GM10266 (cell line): ENCODE results near the gene SEMA3G.

Experiments used
- DNase-seq: peaks from one replicate; pipeline ENCODE4 v3.0.0; 2012; ENCODE audit errors: extremely low spot score
- TF ChIP-seq, protein P1 (sequence below): IDR thresholded peaks from 2 replicates; pipeline ENCODE4 v1.5.1; 2012; ENCODE audit warnings: mild to moderate bottlenecking, low read depth; ENCODE audit not compliant: control insufficient read depth, insufficient read depth; ENCODE audit errors: missing control alignments

The SEMA3G gene

GRCh38 chr3:52400275-52400793 lies 44.6 kb downstream of the SEMA3G start:
- DNase-seq = no peak
- TF ChIP-seq, protein P1, sequence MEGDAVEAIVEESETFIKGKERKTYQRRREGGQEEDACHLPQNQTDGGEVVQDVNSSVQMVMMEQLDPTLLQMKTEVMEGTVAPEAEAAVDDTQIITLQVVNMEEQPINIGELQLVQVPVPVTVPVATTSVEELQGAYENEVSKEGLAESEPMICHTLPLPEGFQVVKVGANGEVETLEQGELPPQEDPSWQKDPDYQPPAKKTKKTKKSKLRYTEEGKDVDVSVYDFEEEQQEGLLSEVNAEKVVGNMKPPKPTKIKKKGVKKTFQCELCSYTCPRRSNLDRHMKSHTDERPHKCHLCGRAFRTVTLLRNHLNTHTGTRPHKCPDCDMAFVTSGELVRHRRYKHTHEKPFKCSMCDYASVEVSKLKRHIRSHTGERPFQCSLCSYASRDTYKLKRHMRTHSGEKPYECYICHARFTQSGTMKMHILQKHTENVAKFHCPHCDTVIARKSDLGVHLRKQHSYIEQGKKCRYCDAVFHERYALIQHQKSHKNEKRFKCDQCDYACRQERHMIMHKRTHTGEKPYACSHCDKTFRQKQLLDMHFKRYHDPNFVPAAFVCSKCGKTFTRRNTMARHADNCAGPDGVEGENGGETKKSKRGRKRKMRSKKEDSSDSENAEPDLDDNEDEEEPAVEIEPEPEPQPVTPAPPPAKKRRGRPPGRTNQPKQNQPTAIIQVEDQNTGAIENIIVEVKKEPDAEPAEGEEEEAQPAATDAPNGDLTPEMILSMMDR = no peak

GRCh38 chr3:52399593-52399992 lies 45.3 kb downstream of the SEMA3G start:
- TF ChIP-seq, protein P1 = no peak
- DNase-seq = no peak

DNA sequence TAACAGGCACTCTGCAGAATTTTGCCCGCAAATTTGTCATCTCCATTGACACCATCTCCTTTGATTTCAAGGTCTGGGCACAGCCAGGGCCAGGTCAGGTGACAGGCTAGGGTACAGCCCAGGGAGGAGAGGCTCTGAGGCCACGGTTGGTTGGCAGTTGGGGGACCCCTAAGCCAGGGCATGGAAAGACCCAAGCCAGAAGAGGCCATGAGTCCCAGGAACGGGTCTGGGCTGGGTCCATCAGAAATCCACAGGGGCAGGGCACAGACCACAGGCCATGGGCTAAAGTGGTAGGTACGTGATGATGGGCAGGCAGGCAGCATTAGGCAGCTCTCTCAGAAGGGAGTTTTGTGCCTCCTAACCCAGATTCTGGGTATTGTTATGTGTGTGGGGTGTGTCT lies 45.8 kb downstream of the SEMA3G start:
- no peak for DNase-seq
- TF ChIP-seq, protein P1 = no peak

GRCh38 chr3:52398670-52399081 lies 46.2 kb downstream of the SEMA3G start:
- DNase-seq = no peak
- TF ChIP-seq, protein P1 = no peak

DNA sequence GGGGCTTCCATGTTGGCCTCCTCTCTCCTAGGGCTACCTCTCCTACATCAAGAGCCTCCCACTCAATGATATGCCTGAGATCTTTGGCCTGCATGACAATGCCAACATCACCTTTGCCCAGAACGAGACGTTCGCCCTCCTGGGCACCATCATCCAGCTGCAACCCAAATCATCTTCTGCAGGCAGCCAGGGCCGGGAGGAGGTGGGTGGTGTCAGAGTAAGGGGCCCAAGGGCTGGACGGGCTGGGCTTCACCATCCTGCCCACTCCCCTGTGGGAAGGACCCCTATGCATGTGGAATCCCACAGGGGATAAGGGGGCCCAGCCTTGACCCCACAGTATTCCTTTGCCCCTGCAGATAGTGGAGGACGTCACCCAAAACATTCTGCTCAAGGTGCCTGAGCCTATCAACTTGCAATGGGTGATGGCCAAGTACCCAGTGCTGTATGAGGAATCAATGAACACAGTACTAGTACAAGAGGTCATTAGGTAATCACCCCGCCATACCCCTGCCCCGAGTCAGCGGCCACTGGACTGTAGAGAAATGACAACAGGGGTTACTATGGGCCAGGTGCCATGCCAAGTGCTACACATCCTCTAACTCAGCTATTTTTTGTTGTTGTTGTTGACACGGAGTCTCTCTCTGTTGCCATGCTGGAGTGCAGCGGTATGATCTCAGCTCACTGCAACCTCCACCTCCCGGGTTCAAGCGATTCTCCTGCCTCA lies 47.1 kb downstream of the SEMA3G start:
- TF ChIP-seq, protein P1 = no peak
- DNase-seq = no peak

GRCh38 chr3:52396907-52397591 lies 47.9 kb downstream of the SEMA3G start:
- TF ChIP-seq, protein P1 = no peak
- no peak for DNase-seq
